ENCODE results near the gene TMEM184B.
"Not testable (repeated sequence)": the region's sequence is repeated elsewhere in the genome, so short reads cannot be mapped to it uniquely, and the experiment has no call there.

The TMEM184B gene

GRCh38 chr22:38177926-38178604, 94.7 kb downstream of the TMEM184B start:
- H3K27ac ChIP-seq (ENCODE audit: low read depth, low read length): no peak overlapping the region
- no peaks in the 10 kb centered on the region for H3K9me3 ChIP-seq (ENCODE audit: insufficient read depth, low read length)
- no peaks in the 10 kb centered on the region for H3K79me2 ChIP-seq (ENCODE audit: insufficient read depth, low read length)
- TF ChIP-seq CTCF (IDR thresholded peaks at IDR 0.05; ENCODE audit: insufficient read depth, low read length, poor library complexity, severe bottlenecking) (no peak), EZH2phosphoT487 (conservative IDR thresholded peaks at IDR 0.05; ENCODE audit: low read length) (no peak)
- peaks cover 9% of the 10 kb centered on the region; the same call in 1 of the 2 replicates for H3F3A ChIP-seq (ENCODE audit: insufficient read depth)
- no peak overlapping the region for H3K9ac ChIP-seq (ENCODE audit: low read length)
- H3K27me3 ChIP-seq (ENCODE audit: low read length): no peaks in the 10 kb centered on the region
- no peak overlapping the region for H3K4me3 ChIP-seq (ENCODE audit: insufficient read depth, low read length, poor library complexity, severe bottlenecking)
- no peaks in the 10 kb centered on the region for H3K36me3 ChIP-seq (ENCODE audit: low read length)
- no peak overlapping the region for H3K4me2 ChIP-seq (ENCODE audit: low read depth, low read length, poor library complexity, severe bottlenecking)
- no peaks in the 10 kb centered on the region for H3K9me2 ChIP-seq (replicated peaks; ENCODE audit: insufficient read depth, low read length)
- H2AFZ ChIP-seq (ENCODE audit: low read depth, low read length, severe bottlenecking): no peak overlapping the region
- H4K20me1 ChIP-seq (ENCODE audit: low read depth, low read length): no peaks in the 10 kb centered on the region

GRCh38 chr22:38177571-38177925, 95.3 kb downstream of the TMEM184B start:
- not testable (repeated sequence) for H3F3A ChIP-seq (ENCODE audit: insufficient read depth); H3K79me2 ChIP-seq (ENCODE audit: insufficient read depth, low read length); H3K36me3 ChIP-seq (ENCODE audit: low read length); H3K9me2 ChIP-seq (replicated peaks; ENCODE audit: insufficient read depth, low read length); H4K20me1 ChIP-seq (ENCODE audit: low read depth, low read length); H3K9ac ChIP-seq (ENCODE audit: low read length); H2AFZ ChIP-seq (ENCODE audit: low read depth, low read length, severe bottlenecking); H3K4me3 ChIP-seq (ENCODE audit: insufficient read depth, low read length, poor library complexity, severe bottlenecking); H3K9me3 ChIP-seq (ENCODE audit: insufficient read depth, low read length); H3K4me2 ChIP-seq (ENCODE audit: low read depth, low read length, poor library complexity, severe bottlenecking); H3K27ac ChIP-seq (ENCODE audit: low read depth, low read length); H3K27me3 ChIP-seq (ENCODE audit: low read length)

GRCh38 chr22:38177044-38177443, 95.8 kb downstream of the TMEM184B start:
- no peak overlapping the region for H3K4me2 ChIP-seq (ENCODE audit: low read depth, low read length, poor library complexity, severe bottlenecking)
- no peaks in the 10 kb centered on the region for H3K9me3 ChIP-seq (ENCODE audit: insufficient read depth, low read length)
- H3K9me2 ChIP-seq (replicated peaks; ENCODE audit: insufficient read depth, low read length): no peaks in the 10 kb centered on the region
- H2AFZ ChIP-seq (ENCODE audit: low read depth, low read length, severe bottlenecking): no peak overlapping the region
- TF ChIP-seq EZH2phosphoT487 (conservative IDR thresholded peaks at IDR 0.05; ENCODE audit: low read length) (no peak), CTCF (IDR thresholded peaks at IDR 0.05; ENCODE audit: insufficient read depth, low read length, poor library complexity, severe bottlenecking) (no peak)
- no peak overlapping the region for H3K4me3 ChIP-seq (ENCODE audit: insufficient read depth, low read length, poor library complexity, severe bottlenecking)
- no peak overlapping the region for H3K9ac ChIP-seq (ENCODE audit: low read length)
- H3K79me2 ChIP-seq (ENCODE audit: insufficient read depth, low read length): no peaks in the 10 kb centered on the region
- H3F3A ChIP-seq (ENCODE audit: insufficient read depth): peaks cover 9% of the 10 kb centered on the region; the same call in 1 of the 2 replicates
- no peaks in the 10 kb centered on the region for H4K20me1 ChIP-seq (ENCODE audit: low read depth, low read length)
- H3K27ac ChIP-seq (ENCODE audit: low read depth, low read length): no peak overlapping the region
- H3K36me3 ChIP-seq (ENCODE audit: low read length): no peaks in the 10 kb centered on the region
- H3K27me3 ChIP-seq (ENCODE audit: low read length): no peaks in the 10 kb centered on the region

GRCh38 chr22:38176170-38176741, 96.6 kb downstream of the TMEM184B start:
- H3K36me3 ChIP-seq (ENCODE audit: low read length): no peaks in the 10 kb centered on the region
- no peaks in the 10 kb centered on the region for H3K27me3 ChIP-seq (ENCODE audit: low read length)
- H4K20me1 ChIP-seq (ENCODE audit: low read depth, low read length): no peaks in the 10 kb centered on the region
- H3K4me3 ChIP-seq (ENCODE audit: insufficient read depth, low read length, poor library complexity, severe bottlenecking): no peak overlapping the region
- no peak overlapping the region for H3K27ac ChIP-seq (ENCODE audit: low read depth, low read length)
- TF ChIP-seq CTCF (IDR thresholded peaks at IDR 0.05; ENCODE audit: insufficient read depth, low read length, poor library complexity, severe bottlenecking) (no peak), EZH2phosphoT487 (conservative IDR thresholded peaks at IDR 0.05; ENCODE audit: low read length) (no peak)
- no peak overlapping the region for H3K9ac ChIP-seq (ENCODE audit: low read length)
- H3K9me3 ChIP-seq (ENCODE audit: insufficient read depth, low read length): no peaks in the 10 kb centered on the region
- H3F3A ChIP-seq (ENCODE audit: insufficient read depth): peaks cover 9% of the 10 kb centered on the region; the same call in 1 of the 2 replicates
- H3K4me2 ChIP-seq (ENCODE audit: low read depth, low read length, poor library complexity, severe bottlenecking): no peak overlapping the region
- no peaks in the 10 kb centered on the region for H3K9me2 ChIP-seq (replicated peaks; ENCODE audit: insufficient read depth, low read length)
- no peaks in the 10 kb centered on the region for H3K79me2 ChIP-seq (ENCODE audit: insufficient read depth, low read length)
- H2AFZ ChIP-seq (ENCODE audit: low read depth, low read length, severe bottlenecking): no peak overlapping the region

Data from SU-DHL-6 (cell line).